ENCODE data around the gene SERPINB2.

SERPINB2 gene

DNA sequence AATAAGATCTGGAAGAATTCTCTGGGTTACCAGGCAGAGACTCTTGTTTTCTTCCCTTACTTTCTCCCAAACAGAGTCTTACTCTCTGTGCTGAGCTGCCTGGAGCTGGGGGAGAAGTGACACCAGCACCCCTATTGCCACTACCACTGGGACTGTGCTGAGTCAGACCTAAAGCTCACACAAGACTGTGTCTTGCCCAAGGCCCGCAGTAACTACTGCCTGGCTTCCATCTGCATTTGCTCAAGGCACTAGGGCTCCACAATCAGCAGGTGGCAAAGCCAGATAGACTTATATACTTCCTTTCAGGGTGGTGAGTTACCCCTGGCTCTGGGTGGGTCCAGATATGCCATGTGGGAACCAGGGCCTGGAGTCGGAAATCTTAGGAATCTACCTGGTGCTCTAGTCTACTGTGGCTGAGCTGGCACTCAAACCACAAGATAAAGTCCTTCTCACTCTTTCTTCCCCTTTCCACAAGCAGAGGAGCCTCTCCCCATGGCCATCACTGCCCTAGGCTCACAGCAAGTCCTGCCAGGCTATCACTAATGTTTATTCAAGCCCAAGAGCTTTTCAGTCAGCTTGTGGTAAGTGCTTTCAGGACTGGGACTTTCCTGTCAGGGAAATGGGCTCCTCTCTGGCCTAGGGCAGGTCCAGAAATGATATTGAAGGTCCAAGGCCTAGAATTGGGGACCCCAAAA lies 27.6 kb upstream of the SERPINB2 start:
- TF ChIP-seq, protein P1, sequence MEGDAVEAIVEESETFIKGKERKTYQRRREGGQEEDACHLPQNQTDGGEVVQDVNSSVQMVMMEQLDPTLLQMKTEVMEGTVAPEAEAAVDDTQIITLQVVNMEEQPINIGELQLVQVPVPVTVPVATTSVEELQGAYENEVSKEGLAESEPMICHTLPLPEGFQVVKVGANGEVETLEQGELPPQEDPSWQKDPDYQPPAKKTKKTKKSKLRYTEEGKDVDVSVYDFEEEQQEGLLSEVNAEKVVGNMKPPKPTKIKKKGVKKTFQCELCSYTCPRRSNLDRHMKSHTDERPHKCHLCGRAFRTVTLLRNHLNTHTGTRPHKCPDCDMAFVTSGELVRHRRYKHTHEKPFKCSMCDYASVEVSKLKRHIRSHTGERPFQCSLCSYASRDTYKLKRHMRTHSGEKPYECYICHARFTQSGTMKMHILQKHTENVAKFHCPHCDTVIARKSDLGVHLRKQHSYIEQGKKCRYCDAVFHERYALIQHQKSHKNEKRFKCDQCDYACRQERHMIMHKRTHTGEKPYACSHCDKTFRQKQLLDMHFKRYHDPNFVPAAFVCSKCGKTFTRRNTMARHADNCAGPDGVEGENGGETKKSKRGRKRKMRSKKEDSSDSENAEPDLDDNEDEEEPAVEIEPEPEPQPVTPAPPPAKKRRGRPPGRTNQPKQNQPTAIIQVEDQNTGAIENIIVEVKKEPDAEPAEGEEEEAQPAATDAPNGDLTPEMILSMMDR (IDR thresholded peaks at IDR 0.05; ENCODE audit: borderline replicate concordance, insufficient read depth, low read depth, low read length) = no peak
- H3K4me3 ChIP-seq (ENCODE audit: low read depth, low read length) = no peak overlapping the region

DNA sequence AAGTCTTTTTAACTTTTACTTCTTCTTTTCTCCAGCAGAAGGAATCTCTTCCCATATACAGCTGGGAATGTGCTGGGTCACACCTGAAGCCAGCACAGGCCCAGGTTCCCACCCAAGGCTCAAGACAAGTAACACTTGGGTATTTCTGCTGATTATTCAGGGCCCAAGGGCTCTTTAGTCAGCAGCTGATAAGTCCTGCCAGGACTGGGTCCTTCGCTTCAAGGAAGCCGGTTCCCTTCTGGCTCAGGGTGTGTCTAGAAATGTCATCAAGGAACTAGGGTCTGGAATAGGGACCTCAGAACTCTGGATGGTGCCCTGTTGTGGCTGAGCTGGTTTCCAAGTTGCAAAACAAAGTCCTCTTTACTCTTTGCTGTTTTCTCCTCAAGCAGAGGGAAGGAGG lies 27.0 kb upstream of the SERPINB2 start:
- H3K4me3 ChIP-seq (ENCODE audit: low read depth, low read length) = no peak overlapping the region
- TF ChIP-seq, protein P1 (IDR thresholded peaks at IDR 0.05; ENCODE audit: borderline replicate concordance, insufficient read depth, low read depth, low read length) = no peak

DNA sequence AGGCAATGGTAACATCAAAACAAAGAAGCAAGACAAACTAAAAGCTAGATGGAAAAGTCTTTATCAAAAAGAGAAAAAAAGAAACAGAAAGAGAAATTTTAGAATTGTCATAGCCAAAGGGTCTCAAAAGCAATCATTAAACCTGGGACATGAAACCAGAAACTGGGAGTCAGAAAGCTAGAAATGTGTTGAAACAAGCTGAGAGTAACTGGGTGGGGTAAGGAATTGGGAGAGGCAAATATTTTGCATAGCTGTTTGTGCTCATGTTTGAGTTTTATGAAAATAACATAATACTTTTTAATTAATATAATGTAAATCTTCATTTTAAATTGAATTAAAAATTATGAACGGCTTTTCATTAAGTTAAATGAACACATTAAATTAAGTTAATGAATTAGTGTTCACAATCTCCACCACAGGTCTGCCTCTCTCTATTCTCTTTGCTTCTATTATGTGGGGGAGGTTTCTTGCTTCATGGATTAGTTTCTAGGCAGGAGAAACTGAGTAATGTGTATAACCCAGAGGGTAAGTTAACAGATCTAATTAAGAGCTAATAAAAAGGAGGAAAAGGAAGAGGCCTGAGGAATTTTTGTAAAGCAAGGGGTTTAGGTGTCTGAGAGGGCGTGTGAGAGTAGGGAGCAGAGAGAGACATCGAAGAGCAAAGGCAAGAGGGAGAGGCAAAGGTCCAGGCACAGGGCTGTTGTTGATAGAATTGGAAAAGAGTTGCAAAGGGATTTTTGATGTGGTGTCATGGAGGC lies 20.0 kb upstream of the SERPINB2 start:
- no peak overlapping the region for H3K4me3 ChIP-seq (ENCODE audit: low read depth, low read length)
- TF ChIP-seq, protein P1 (IDR thresholded peaks at IDR 0.05; ENCODE audit: borderline replicate concordance, insufficient read depth, low read depth, low read length) = no peak

DNA sequence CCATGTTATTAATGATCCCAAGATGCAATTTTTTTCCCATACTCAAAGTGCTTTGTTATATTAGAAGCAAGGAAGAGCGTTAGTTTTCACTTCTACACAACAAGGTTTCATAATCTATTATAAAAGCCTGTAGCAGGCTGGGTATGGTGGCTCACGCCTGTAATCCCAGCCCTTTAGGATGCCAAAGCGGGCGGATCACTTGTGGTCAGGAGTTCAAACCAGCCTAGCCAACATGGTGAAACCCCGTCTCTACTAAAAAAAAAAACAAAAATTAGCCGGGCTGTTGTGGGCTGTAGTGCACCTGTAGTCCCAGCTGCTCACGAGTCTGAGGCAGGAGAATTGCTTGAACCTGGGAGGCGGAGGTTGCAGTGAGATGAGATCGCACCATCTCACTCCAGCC lies 19.0 kb upstream of the SERPINB2 start:
- H3K4me3 ChIP-seq (ENCODE audit: low read depth, low read length) = no peak overlapping the region
- TF ChIP-seq, protein P1 (IDR thresholded peaks at IDR 0.05; ENCODE audit: borderline replicate concordance, insufficient read depth, low read depth, low read length) = no peak

DNA sequence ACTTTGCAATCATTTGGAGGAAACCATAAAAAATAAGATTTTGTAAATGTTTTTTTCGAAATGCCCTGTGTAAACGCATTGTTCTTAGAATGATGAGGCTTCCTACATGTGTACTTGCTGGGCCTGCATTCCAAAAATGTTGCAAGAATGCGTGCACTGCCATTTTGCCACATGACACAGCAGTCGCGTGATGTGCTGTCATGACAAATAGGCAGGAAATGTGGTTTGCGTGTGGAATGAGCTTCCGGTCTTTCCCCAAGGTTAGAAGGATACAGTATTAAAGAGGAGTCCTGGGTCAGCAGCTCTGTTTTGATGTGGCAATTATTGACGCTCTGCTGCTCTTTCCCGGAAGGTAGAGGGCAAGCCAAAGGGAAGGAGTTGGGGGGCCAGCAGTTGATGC lies 18.1 kb upstream of the SERPINB2 start:
- TF ChIP-seq, protein P1 (IDR thresholded peaks at IDR 0.05; ENCODE audit: borderline replicate concordance, insufficient read depth, low read depth, low read length) = no peak
- no peak overlapping the region for H3K4me3 ChIP-seq (ENCODE audit: low read depth, low read length)

DNA sequence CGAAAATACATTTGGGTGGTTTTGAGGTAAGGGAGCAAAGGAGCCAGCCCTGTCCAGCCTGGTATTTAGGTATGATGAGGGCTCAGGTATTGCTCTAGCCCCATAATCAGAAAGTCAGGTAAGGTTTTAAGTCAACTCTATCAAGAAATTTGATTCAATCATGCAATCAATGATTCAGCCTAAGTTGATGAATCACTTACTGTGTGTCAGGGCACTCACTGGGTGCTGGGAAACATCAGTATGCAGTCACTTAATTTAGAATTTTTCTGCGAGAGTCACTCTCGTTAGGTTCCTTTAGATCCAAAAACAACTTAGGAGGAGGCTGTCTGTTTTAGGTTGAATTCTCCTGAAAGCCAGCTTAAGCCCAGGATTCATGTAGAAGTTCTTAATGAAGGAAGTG lies 17.7 kb upstream of the SERPINB2 start:
- no peak overlapping the region for H3K4me3 ChIP-seq (ENCODE audit: low read depth, low read length)
- TF ChIP-seq, protein P1 (IDR thresholded peaks at IDR 0.05; ENCODE audit: borderline replicate concordance, insufficient read depth, low read depth, low read length) = no peak

DNA sequence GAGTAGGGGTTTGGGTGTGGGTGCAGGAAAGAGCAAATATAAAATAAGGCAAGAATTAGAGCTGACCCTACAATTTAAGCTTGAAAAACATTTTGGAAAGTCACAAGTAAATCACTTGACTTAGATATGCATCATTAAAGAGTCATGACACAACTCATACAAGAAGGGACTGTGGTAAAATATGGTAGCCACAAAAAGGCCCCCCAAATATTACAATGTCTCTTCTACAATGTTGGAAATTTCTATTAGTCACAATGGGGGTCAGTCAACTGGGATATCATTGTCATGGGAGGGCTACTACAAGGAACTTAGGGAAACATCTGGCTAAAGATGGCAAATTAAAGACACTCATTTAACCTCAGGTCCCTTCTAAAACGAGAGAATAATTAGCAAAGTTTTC lies 15.7 kb upstream of the SERPINB2 start:
- TF ChIP-seq, protein P1 (IDR thresholded peaks at IDR 0.05; ENCODE audit: borderline replicate concordance, insufficient read depth, low read depth, low read length) = no peak

More for the DNA sequence above, 15.7 kb upstream of the SERPINB2 start:
- no peak overlapping the region for H3K4me3 ChIP-seq (ENCODE audit: low read depth, low read length)

Measured in GM12875 (cell line).